ENCODE results near the gene SNCG.
"Not testable (repeated sequence)": the region's sequence is repeated elsewhere in the genome, so short reads cannot be mapped to it uniquely, and the experiment has no call there.

SNCG gene

GRCh38 chr10:86945361-86946212 is 12.8 kb upstream of the SNCG start:
- DNase-seq = peak; percentile 81

- DNase-seq = peak; percentile 46
Observed at GRCh38 chr10:86946213-86947155, 11.9 kb upstream of the SNCG start.

- DNase-seq = peak; percentile 28
Observed at GRCh38 chr10:86947806-86948205, 10.6 kb upstream of the SNCG start.

- DNase-seq = peak; percentile 6
Observed at GRCh38 chr10:86950349-86950748, 8.1 kb upstream of the SNCG start.

GRCh38 chr10:86951184-86951761 is 7.1 kb upstream of the SNCG start:
- peak; percentile 13 for DNase-seq

DNA sequence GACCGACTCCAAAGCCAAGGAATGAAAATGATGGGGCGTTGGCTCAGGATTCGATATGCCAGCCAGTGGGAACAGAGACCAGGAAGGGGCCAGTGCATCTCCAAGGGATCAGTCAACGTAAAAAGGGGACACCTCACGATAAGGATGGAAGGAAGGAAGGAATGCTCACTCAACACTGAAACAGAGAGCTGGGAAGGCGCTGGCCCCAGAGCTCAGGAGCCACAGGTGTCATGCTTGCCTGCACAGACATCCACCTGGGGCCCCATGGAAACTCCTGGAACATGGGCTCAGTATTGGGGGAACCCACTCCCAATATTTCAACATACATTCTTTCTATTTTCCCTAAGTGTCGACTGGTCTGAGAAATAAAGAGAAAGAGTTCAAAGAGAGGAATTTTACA is 6.3 kb upstream of the SNCG start:
- DNase-seq = no peak

GRCh38 chr10:86952697-86953096 is 5.7 kb upstream of the SNCG start:
- DNase-seq = not testable (repeated sequence)

DNA sequence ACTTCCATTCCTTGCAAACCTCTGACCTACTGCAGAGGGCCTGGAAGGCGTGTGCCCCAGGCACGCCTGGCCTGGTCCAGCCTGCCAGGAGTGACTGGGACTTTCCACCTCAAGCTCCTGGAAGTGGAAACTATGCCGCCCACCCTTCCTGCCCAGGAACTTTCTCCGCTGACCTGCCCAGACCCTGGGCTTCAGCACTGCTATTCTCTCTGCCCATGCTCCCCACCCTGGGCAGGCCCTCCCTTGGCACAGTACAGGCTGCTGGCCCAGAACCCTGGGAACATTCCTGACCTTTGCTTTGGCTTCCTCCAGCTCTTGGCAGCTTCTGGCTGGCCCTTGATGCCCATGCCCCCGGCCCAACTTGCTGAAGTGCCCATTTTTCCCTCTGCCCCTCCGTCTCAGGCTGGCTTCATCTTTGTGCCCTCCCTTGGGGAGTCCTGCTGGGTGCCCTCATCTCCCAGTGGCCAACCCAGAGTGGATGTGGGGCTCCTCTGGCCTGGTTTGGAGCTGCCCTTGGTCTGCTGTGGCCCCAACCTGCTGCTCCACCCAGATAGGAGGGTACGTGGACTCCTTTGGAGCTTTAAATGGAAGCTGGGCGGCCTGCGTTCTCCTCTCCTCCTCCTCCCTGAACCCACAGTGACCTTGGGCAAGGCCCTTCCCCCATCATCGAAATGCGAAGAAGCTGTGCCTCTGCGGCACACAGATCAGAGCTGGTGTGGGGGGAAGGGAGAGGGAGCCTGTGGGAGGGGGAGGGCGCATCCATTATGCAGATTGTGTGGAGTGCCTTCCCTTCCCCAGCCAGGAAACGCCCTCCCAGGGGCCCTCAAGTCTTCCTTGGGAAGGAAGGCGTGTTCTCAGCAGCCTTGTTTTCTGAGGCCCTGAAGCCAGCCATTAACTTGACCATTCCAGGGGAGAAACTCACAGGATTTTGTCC is 4.4 kb upstream of the SNCG start:
- peak; percentile 91 for DNase-seq

DNA sequence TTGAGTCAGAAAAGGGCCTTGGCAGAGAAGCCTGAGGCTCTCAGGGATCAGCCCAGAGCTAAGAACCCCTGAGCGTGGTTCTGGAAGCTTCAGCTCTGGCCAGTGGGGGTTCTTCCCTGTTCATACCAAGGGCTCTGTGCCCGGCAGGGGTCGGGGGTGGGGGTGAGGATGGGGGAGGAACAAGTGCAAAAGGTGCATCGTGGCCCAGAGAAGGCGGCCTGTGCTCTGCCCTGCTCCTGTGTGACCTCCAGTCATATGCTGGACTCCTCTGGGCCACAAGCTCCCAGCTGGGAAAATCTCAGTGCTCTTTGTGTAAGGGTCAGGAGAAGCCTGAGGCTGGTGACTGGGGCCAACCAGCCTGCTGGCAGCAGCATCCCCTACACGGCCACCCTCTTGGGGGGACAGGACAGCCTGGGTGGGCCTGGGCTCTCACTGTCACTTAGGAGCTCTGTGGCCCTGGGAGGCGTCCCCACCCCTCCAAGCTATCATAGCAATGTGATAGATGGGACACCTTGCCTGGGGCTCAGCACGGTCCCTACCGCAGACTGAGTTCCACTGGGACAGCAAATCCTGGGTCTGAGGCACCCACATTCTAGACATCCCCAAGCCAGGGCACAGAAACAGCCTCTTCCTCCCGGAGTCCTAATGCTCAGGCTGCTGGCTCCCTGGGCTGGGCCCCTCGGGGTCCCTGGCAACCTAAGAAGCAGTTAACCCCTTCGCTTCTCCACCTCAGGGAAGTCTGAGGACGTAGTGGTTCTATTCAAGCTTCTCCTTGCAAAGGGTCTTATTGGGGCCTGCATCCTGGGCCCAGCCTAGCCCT is 3.5 kb upstream of the SNCG start:
- no peak for DNase-seq

- no peak for DNase-seq
Observed at GRCh38 chr10:86955501-86956194, 2.8 kb upstream of the SNCG start.

DNA sequence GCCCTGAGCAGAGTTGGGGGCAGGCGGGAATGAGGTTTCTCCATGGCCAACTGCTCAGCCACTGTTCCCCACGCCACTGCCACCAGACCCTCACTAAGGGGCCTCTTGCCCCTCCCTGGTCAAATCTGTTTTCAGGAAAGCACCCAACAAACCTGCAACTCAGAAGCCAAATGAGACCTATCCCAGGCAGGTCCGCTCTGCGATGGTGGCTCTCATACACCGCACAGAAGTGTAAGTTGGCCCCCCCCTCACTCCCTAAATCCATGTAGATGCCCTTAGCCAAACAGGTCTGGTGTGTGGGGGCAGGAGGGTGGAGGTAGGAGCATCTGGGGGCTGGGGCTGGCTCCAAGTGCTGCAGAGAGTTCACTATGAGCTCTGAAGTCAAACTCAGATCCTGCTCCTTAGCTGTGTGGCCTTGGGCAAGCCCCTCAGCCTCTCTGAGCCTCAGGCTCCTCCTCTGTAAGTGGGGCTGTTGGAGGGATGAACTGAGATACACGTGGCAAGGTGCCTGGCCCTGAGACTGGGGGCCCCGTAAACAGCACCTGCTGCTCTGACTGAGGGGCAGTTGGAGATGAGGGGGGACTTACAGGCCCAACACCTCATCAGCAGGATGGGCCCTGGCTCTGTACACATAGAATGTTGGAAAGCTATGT is 2.1 kb upstream of the SNCG start:
- no peak for DNase-seq

DNA sequence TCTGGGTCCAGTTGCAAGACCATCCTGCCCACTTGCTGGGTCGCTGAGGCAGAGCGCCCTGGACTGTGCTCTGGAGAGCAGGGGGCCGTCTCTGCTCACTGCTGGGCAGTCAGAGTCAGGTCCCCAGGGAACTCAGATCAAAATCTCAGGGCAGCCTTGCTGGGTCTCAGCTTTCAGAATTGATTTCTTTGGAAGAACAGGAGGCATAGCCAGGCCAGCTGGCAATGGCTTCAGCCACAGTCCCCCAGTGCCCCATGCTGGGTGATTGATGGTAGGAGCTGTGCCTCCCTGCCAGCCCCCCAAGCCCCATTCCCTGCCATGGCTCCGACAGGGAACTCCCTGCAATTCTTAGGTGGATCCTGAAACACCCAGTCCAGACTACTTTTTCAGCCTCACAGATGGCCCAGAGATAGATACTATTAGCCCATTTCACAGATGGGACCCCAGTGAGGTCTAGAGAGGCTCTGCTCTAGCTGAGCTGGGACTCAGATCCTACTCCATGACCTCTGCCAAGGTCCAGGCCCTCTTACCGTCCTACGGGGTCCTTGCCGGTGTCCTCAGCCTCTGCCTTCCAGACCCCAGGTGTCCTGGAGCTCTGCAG is 1.5 kb upstream of the SNCG start:
- no peak for DNase-seq

DNA sequence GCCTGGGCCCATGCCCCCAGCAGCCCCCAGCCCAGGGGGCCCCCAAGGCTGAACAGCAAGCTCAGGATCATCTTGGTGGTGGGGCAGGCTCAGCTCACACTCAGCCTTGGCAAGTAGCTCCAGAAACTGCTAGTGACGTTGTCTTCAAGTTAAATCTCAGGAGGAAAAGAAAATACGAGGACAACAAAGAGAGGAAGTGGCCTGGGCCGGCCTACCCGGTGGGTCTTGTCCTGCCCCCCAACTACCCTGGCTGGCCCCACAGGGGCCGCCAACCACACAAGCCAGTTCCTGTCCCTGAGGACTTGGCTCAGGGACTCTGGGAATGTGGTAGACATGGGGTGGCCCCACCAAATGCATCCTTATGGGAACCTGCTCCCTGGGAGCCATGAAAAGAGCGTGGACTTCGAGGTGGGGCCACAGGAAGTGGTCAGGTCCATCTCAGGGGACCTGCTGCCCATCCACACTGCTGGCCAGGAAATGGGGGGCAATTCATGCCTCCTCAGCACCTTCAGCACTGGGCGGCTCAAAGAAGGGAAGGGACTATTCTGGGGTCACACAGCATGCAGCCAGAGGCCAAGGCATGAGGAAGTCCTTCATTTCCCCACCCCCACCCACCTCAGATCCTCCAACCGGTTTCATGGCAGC is 806 bp upstream of the SNCG start, which contains the start of gene MMRN2:
MMRN2 (minus strand) TSS at position 145 of the 645 bp plus-strand sequence; CDS start at position 71, 74 bp downstream.
- no peak for DNase-seq

- peak; percentile 93 for DNase-seq
Observed at GRCh38 chr10:86958901-86959736, 720 bp downstream of the SNCG start.

- no peak for DNase-seq
Observed at GRCh38 chr10:86959737-86960002, 1.3 kb downstream of the SNCG start.

GRCh38 chr10:86960003-86960862 is 1.8 kb downstream of the SNCG start:
- DNase-seq = peak; percentile 87

- peak; percentile 50 for DNase-seq
Observed at GRCh38 chr10:86960863-86961434, 2.5 kb downstream of the SNCG start.
